HG03135 (cell line): ENCODE results near the gene IFT81.
"Not testable (repeated sequence)": the region's sequence is repeated elsewhere in the genome, so short reads cannot be mapped to it uniquely, and the experiment has no call there.

Experiments used
- ATAC-seq: cut with Tn5 transposase; IDR thresholded peaks from one replicate; pipeline ENCODE4 v1.9.1; 2021; ENCODE audit warnings: mild to moderate bottlenecking, moderate library complexity; ENCODE audit not compliant: unreplicated experiment

IFT81 gene

GRCh38 chr12:110243227-110243626, 119.1 kb downstream of the IFT81 start:
- ATAC-seq = no peak

GRCh38 chr12:110244372-110244771, 120.2 kb downstream of the IFT81 start:
- no peak for ATAC-seq

DNA sequence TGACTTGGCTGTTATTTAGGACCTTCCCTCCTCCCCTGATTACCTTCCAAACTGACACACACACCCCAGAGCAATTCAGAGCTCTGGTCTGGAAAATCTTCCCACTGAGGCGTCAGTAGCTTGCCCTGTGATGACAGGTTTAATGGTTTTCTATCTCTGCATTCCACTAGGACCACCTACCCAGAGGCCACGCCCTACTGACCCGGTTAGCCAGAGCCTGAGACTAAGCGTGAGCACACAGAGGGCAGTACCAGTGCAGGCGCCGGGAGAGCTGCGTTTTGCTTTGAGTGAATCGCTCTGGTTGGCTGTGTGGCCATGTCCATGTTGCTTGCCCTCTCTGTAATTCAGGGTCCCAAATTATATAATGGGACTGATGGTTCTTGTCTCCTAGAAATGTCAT, 120.7 kb downstream of the IFT81 start:
- ATAC-seq = no peak

DNA sequence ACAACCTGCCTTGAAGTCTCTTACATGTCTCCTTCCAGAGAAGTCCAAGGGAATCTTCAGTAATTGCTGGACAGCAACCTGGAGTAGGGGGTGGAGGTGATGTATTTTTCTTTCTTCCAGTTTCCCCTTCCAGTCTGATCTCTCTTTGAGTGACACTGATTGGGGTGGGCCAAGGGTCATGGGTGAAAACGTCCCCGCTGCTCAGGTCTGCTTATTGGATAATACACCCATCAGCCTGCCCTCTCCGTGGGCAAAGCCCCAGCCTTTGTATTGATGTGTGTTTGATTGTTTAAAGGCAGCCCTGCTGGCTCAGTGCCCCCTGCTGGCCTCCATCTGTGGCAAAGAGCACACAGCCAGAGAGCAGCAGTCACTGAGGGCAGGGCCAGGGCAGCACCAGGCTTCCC, 121.2 kb downstream of the IFT81 start:
- no peak for ATAC-seq

GRCh38 chr12:110246636-110247339, 122.6 kb downstream of the IFT81 start:
- ATAC-seq = no peak

GRCh38 chr12:110247340-110248095, 123.4 kb downstream of the IFT81 start:
- no peak for ATAC-seq

DNA sequence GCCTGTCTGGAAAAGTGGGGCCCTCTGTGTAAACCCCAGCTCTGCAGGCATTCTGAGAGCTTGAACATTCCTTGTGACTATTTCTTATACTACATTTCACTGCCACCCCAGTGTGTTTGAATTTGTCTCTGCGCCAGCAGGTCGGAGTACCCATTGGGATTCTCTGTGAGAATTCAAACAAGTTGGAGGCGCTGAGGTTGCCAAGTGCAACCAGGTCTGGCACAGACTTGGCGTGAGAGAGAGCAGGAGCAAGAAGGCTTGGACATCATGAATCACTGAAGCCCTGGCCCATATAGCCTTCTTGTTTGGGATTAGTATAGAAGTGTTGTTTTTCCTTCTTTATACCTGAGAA, 123.9 kb downstream of the IFT81 start:
- ATAC-seq = no peak

DNA sequence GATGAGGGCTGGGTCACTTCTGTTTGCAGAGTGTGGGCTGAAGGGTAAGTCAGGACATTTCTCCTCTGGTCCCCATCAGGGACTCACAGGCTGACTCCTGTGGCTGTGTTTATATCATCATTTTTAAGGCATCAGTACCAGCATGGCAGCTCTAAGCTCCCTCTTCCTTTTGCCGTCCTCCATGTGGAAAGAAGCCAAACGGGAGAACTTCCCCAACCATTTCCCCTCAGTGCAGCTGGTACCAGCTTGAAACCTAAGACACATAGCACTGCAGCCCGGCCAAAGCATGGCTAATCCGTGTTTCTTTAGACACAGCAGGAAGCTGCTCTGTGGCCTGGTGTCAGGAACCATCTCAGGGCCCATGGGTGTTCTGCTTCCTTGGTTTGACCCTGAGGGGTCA, 124.9 kb downstream of the IFT81 start:
- ATAC-seq = no peak

DNA sequence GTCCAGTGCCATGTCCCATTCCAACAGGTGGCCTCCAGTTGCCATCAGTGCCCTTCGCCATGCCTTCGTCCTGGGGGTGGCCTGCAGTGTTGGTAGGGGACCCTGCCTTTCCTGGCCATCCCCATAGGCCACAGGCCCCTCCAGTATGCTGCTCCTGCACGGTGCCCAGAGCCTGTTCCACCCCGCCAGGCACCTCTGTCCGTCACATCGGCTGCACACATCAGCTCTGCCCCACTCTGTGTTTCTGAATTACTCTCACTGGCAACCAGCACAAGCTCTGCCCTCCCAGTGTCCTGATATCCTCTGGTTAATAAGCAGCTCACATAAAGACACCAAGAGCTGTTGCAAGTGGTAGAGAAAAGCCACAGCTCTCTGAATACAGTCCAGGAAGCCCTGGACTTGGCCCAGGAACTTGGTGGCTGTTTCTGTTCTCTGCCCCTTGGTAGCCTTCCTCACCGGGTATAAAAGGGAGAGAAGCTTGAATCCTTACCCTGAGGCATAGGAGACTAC, 125.6 kb downstream of the IFT81 start:
- ATAC-seq = no peak

DNA sequence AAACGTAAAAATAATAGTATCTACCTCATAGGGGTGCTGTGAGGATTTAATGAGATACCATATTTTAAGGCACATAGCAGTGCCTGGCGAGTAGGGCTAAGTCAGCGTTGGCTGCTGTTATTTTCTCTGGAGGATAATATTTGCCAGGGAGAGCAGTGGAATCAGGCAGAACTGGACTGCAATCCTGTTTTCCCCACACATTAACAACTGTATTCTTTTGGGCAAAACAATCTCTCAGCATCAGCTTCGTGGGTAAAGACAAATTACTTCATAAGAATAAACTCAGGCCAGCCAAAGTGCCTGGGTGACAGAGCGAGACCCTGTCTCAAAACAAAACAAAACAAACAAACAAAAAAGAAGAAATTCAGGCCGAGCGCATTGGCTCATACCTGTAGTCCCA, 127.2 kb downstream of the IFT81 start:
- no peak for ATAC-seq

DNA sequence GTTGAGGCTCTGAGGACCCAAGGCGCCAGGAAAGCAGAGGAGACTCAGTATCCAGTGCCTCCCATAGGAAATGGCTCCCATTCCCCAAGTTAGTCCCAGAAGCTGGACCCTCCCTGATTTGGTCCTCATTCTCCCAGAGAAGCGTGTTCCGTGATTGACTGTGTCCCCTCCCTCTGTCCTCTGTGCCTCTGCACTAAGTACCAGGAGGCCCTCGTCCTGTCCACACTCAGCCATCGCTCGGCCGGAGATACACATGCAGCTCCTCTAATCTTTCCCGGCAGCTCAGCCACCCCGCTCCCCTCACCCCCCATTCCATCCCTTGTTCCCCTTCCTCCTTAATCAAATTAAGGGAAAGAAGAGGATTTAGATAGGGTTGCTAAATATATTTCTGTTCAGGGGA, 128.6 kb downstream of the IFT81 start:
- no peak for ATAC-seq

DNA sequence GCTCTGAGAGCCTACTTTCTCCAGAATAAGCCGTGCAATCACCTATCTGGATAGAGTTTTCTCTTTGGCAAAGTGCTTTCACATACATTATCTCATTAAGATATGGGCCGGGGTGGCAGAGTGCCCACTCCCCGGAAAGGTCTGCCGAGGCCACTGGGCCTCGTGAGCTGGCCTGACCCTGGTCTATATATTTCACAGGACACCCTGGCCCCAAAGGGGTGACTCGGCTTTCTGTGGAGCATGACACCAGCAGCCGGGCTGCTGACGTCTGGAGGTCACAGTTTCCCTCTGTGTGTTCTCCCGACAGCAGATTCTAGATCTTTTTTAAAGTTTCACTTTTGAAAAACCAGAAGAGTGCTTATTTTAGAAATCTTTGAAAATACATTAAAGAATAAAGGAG, 129.0 kb downstream of the IFT81 start:
- ATAC-seq = no peak

DNA sequence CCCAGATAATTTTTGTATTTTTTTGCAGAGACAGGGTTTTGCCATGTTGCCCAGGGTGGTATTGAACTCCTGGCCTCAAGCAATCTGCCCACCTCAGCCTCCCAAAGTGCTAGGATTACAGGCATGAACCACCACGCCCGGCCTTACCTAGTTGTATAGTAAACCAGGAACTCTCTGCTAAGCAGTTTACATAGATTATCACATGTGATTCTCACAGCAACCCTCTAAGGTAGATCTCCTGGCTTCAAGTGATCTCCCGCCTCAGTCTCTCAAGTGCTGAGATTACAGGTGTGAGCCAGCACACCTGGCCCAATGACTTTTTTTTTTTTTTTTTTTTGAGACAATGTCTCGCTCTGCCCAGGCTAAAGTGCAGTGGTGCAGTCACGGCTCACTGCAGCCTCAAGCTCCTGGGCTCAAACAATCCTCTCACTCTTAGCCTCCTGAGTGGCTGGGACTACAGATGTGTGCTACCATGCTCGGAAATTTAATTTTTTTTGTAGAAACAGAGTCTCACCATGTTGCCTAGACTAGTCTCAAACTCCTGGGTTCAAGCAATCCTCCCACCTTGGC, 130.9 kb downstream of the IFT81 start:
- ATAC-seq = no peak

- not testable (repeated sequence) for ATAC-seq
These were observed 131.8 kb downstream of the IFT81 start for GRCh38 chr12:110255890-110256456.

DNA sequence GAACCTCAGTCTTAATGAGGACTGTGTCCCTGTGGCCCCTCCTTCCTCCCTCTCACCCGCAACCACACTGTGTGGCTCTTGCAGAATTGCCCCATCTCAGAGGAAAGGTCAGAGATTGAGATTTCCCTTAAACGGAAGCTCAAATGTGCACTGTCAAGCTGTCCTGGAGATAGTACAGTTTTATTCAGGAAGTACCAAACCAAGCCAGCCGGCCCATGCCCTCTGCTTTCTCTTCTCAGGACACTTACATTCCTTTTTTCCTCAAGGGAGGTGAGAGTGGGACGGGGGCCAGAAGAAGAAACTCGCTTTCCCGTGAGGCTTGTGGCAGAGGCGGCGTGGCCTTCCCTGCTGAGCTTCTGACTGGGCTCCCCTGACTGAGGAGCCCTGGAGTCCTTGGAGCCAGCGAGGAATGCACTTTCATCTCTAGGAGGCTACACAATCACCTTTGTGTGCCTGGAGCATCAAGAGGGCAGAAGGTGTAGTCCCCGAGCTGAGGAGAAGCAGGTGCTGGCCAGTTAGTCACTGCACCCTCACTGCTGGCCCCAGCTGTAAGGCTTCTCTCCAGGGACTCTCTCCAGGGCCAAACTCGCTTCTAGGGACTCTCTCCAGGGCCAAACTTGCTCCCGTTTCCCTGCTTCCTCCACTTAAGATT, 132.7 kb downstream of the IFT81 start:
- ATAC-seq = no peak

DNA sequence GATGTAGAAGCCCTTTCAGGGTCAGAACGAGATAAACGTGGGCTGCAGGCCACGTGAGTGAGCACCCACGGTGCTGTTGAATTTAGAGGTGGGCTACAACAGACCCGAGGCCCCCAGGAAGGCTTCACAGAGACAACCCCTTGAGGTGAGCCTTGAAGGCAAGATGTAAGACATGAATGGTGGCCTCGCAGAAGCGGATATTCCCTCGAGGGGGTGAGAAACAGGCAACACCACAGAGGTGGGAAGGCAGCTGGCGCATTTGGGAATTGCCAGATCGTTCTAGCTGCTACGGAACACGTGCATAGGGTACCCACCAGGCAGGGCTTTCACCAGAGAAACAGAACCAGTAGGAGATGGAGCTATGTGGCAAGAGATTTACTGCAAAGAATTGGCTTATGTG, 134.3 kb downstream of the IFT81 start:
- ATAC-seq = no peak

GRCh38 chr12:110262442-110263388, 138.6 kb downstream of the IFT81 start:
- ATAC-seq = no peak

DNA sequence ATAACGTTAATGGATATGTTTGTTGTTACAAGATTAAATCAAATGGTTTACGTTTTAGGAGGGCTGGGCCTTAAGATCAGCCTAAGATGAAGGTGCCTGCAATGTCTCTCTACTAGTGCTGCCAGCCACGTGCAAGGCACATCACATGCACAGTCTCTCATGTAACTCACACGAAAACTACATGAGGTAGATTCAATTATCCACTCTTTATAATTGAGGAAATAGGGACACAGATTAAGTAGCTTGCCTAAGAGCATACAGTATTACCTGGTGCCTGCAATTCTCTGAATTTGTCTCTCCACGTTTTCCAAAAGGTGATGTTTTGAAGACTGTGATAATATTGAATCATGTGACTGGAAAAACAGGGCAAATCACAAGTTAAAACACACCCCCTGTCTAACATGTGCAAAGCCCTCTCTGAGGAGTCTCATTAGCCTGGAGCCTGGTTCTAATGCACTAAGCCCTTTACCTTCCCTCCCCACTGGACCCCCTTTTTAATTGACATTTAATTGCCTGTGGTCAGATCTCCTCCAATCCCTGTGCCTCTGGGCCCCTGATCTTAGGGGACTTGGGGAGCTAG, 142.3 kb downstream of the IFT81 start:
- no peak for ATAC-seq

DNA sequence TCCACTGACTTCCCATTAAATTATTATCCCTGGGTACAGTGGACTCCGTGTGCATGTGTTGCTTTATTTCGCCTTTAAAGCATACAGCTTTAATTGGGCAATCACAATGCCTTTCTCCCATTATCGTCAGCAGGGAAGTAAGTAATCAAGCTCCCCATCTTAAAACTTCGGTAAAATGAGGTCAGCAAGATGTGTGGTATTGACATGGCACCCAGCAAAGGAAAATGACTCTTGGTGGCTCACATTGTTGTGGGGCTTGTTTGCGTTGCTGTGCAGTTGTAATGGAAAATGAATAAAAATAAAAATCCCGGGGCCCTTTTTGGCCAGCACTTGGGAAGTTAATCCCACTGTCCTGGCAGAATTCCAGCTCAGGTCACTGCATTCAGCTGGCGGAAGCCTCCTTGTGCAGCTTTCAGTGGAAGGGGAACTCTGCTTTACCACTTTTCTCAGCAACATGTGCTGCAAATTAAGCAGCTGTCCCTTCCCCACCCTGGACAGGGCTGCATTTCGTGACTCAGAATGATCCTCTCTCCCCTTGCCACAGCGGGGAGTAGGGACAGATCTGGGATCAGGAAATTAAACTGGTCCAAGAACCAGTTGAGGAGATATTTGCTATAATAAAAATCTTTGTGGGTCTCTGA, 142.9 kb downstream of the IFT81 start:
- ATAC-seq = no peak
